Calu3 (cell line): Measurements from ENCODE around the gene RBPJ. TPM values are rescaled to one million over a fixed set of nuclear protein-coding genes. Genes with fewer than 3 reads are reported as not detected.
"Not testable (repeated sequence)": the region's sequence is repeated elsewhere in the genome, so short reads cannot be mapped to it uniquely, and the experiment has no call there.

Experiments
- BruUV-seq: library from RNA; stranded (reverse); fragments of 400-500 nt; replicated peaks from 2 replicates; lab custom pipeline; 2021; lab: Mats Ljungman, UMichigan
- CTCF ChIA-PET: fragments of 300-600 bp; sonication (Branson Sonifier 250); formaldehyde crosslinking; loops from one replicate; lab custom pipeline; 2022; ENCODE audit warnings: antibody characterized with exemption; lab: Charles Lee
- DNase-seq: peaks from one replicate; pipeline ENCODE4 v3.0.0; 2022
- H3K27ac Mint-ChIP-seq: one replicate; pipeline ENCODE4 v1.8.0; 2022; ENCODE audit warnings: mixed read lengths; ENCODE audit not compliant: unreplicated experiment
- H3K27me3 Mint-ChIP-seq: one replicate; pipeline ENCODE4 v1.8.0; 2022; ENCODE audit warnings: mixed read lengths; ENCODE audit not compliant: unreplicated experiment
- H3K36me3 Mint-ChIP-seq: one replicate; pipeline ENCODE4 v1.8.0; 2022; ENCODE audit warnings: mild to moderate bottlenecking, moderate library complexity, mixed read lengths; ENCODE audit not compliant: insufficient read depth, unreplicated experiment
- H3K4me1 Mint-ChIP-seq: one replicate; pipeline ENCODE4 v1.8.0; 2022; ENCODE audit warnings: mild to moderate bottlenecking, low read depth, mixed read lengths; ENCODE audit not compliant: unreplicated experiment
- H3K4me3 Mint-ChIP-seq: one replicate; pipeline ENCODE4 v1.8.0; 2022; ENCODE audit warnings: mild to moderate bottlenecking, low read depth, moderate library complexity, mixed read lengths; ENCODE audit not compliant: unreplicated experiment
- H3K9me3 Mint-ChIP-seq: one replicate; pipeline ENCODE4 v1.8.0; 2022; ENCODE audit warnings: low read depth, mixed read lengths; ENCODE audit not compliant: unreplicated experiment
- CTCF ChIP-seq: fragments of 200-600 bp; IDR thresholded peaks from one replicate; pipeline ENCODE4 v1.8.0; 2022; ENCODE audit warnings: antibody characterized with exemption; ENCODE audit not compliant: unreplicated experiment
- intact Hi-C: fragments of 100-400 bp; cut with micrococcal nuclease; formaldehyde crosslinking; loops from one replicate; pipeline ENCODE4 v1.10.0; 2022; ENCODE audit not compliant: unreplicated experiment
- total RNA-seq: library from RNA; stranded (reverse); gene quantifications from 2 replicates; pipeline ENCODE4 v1.2.3, GENCODE V29; 2022

RBPJ gene
- total RNA-seq, 1 experiment from 2014 or later, result 56.3 TPM

GRCh38 chr4:26397086-26397485, 76.3 kb downstream of the RBPJ start:
- CTCF ChIA-PET, result no interaction called here
- Mint-ChIP-seq H3K4me1 (peaks cover under 1% of the 10 kb centered on the region), H3K27me3 (no peaks in the 10 kb centered on the region), H3K9me3 (no peaks in the 10 kb centered on the region), H3K36me3 (peaks cover 4% of the 10 kb centered on the region), H3K4me3 (no peak overlapping the region), H3K27ac (no peak overlapping the region)
- BruUV-seq, result no TSS peak
- intact Hi-C loops, result no loop called here
- TF ChIP-seq CTCF, result no peak
- DNase-seq, result no peak

GRCh38 chr4:26400132-26400531, 79.3 kb downstream of the RBPJ start:
- Mint-ChIP-seq H3K27me3 (no peaks in the 10 kb centered on the region), H3K36me3 (peaks cover 4% of the 10 kb centered on the region), H3K27ac (no peak overlapping the region), H3K4me1 (peaks cover 8% of the 10 kb centered on the region), H3K4me3 (no peak overlapping the region), H3K9me3 (no peaks in the 10 kb centered on the region)
- TF ChIP-seq CTCF, result no peak
- BruUV-seq, result no TSS peak
- intact Hi-C loops, result no loop called here
- DNase-seq, result no peak
- CTCF ChIA-PET, result no interaction called here

DNA sequence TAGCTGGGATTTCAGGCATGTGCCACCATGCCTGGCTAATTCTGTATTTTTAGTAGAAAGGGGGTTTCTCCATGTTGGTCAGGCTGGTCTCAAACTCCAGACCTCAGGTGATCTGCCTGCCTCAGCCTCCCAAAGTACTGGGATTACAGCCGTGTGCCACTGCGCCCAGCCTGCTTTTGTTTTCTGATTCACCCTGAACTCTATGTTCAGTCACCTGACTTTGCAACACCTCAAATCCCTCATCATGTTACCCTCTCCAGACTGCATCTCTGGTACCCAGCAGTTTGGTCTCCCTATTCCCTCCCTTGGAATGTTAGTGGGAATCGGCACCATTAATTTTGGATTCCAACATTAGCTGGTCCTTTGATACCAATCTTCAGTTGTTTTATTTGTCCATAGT, 81.2 kb downstream of the RBPJ start:
- H3K4me3 Mint-ChIP-seq, intact Hi-C loops, DNase-seq, H3K27ac Mint-ChIP-seq, H3K9me3 Mint-ChIP-seq, H3K27me3 Mint-ChIP-seq, BruUV-seq, H3K36me3 Mint-ChIP-seq, H3K4me1 Mint-ChIP-seq: not testable (repeated sequence)
- CTCF ChIA-PET, result interaction anchor here (0.7 kb wide), 1 partner anchor 304 kb away, joined by 5 read pairs; no protein-coding TSS in a partner anchor

GRCh38 chr4:26402458-26402857, 81.6 kb downstream of the RBPJ start:
- Mint-ChIP-seq H3K4me3 (no peak overlapping the region), H3K27me3 (no peaks in the 10 kb centered on the region), H3K9me3 (peaks cover 5% of the 10 kb centered on the region), H3K36me3 (peaks cover 4% of the 10 kb centered on the region), H3K4me1 (peaks cover 8% of the 10 kb centered on the region), H3K27ac (no peak overlapping the region)
- intact Hi-C loops, result no loop called here
- CTCF ChIA-PET, result interaction anchor here (0.7 kb wide), 1 partner anchor 304 kb away, joined by 5 read pairs; no protein-coding TSS in a partner anchor
- no peak for TF ChIP-seq CTCF
- no peak for DNase-seq
- BruUV-seq, result no TSS peak

DNA sequence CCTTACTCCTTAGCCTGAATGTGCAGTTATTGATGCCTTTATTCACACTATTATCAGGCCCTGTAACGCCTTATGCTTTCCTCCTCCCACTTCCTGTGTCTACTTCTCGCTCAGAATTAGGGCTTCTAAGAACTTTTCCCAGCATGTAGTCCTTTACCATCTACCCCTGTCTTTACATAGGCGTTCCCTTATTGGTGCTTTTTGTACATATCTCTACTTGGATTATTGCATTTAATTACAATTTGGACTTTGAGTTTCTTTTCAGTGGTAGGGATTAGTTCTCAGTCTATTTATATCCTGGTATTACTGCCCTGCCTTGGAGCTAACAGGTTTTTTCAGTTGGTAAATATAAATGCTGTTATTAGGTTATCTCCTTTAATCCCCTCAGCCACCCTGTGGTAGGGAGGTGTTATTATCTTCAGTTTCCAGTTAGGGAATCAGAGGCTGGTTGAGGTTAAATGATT, 84.0 kb downstream of the RBPJ start:
- Mint-ChIP-seq H3K9me3 (peaks cover 5% of the 10 kb centered on the region), H3K36me3 (peaks cover 4% of the 10 kb centered on the region), H3K27me3 (no peaks in the 10 kb centered on the region), H3K4me3 (no peak overlapping the region), H3K27ac (no peak overlapping the region), H3K4me1 (peaks cover 8% of the 10 kb centered on the region)
- TF ChIP-seq CTCF, result no peak
- no TSS peak for BruUV-seq
- intact Hi-C loops, result loop anchor here (5.0 kb wide), 1 partner anchor 62 kb away; no protein-coding TSS in a partner anchor
- DNase-seq, result no peak
- CTCF ChIA-PET, result no interaction called here
